B cell (primary cell): ENCODE measurements around the gene BTRC.

ENCODE experiments used
- EZH2 ChIP-seq: IDR thresholded peaks from 2 replicates; pipeline ENCODE4 v1.6.1; 2012; ENCODE audit warnings: borderline replicate concordance, low read depth, mild to moderate bottlenecking, moderate library complexity, low read length; ENCODE audit not compliant: insufficient read depth, poor library complexity, severe bottlenecking
- TF ChIP-seq, protein P1 (sequence below): fragments of 200-600 bp; IDR thresholded peaks from one replicate; pipeline ENCODE4 v1.8.0; 2022; ENCODE audit warnings: antibody characterized with exemption, mild to moderate bottlenecking

DNA sequence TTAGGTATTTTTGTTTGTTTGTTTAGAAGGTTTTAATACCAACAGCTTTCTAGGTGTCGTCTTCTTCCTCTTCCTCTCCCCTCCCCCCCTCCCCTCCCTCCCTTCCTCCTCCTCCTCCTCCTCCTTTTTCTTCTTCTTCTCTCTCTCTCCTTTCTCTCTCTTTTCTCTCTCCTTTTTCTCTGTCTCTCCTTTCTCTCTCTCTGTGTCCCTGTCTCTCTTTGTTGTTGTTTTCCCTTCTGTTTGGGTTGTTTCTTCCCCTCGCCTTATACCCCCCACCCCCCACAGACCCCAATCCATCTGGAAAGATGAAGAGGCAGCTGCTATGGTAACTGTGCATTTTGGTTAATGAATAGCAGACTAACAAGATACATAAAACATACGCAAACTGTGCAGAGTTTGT, 75.5 kb downstream of the BTRC start:
- TF ChIP-seq, protein P1, sequence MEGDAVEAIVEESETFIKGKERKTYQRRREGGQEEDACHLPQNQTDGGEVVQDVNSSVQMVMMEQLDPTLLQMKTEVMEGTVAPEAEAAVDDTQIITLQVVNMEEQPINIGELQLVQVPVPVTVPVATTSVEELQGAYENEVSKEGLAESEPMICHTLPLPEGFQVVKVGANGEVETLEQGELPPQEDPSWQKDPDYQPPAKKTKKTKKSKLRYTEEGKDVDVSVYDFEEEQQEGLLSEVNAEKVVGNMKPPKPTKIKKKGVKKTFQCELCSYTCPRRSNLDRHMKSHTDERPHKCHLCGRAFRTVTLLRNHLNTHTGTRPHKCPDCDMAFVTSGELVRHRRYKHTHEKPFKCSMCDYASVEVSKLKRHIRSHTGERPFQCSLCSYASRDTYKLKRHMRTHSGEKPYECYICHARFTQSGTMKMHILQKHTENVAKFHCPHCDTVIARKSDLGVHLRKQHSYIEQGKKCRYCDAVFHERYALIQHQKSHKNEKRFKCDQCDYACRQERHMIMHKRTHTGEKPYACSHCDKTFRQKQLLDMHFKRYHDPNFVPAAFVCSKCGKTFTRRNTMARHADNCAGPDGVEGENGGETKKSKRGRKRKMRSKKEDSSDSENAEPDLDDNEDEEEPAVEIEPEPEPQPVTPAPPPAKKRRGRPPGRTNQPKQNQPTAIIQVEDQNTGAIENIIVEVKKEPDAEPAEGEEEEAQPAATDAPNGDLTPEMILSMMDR: no peak
- TF ChIP-seq EZH2: no peak
